Measurements from ENCODE around the gene PROM1.

- TF ChIP-seq ZNF384 (IDR thresholded peaks at IDR 0.05) (no peak), ARNT (IDR thresholded peaks at IDR 0.05) (no peak), HDGF (IDR thresholded peaks at IDR 0.05; ENCODE audit: borderline replicate concordance) (no peak), TARDBP (IDR thresholded peaks at IDR 0.05) (no peak), SP1 (IDR thresholded peaks at IDR 0.05) (no peak), FOXA1 (IDR thresholded peaks at IDR 0.05) (no peak), FOXM1 (IDR thresholded peaks at IDR 0.05; ENCODE audit: borderline replicate concordance) (no peak), BHLHE40 (IDR thresholded peaks at IDR 0.05; ENCODE audit: borderline replicate concordance) (no peak), FOXK2 (IDR thresholded peaks at IDR 0.05) (no peak), PKNOX1 (IDR thresholded peaks at IDR 0.05) (no peak), SUZ12 (IDR thresholded peaks at IDR 0.05) (no peak), ELF4 (IDR thresholded peaks at IDR 0.05) (no peak)
Observed at GRCh38 chr4:15948826-15949225, 135.0 kb downstream of the PROM1 start.
